Suppressor macrophage treated with lipopolysaccharide for 1 hour (primary cell): ENCODE data around the gene NUCB2.
"Not testable (repeated sequence)": the region's sequence is repeated elsewhere in the genome, so short reads cannot be mapped to it uniquely, and the experiment has no call there.

Experiments
- DNase-seq, 3 donors: peaks; one replicate each; pipeline ENCODE4 v3.0.0-alpha.2; 2020 to 2022

The NUCB2 gene

DNA sequence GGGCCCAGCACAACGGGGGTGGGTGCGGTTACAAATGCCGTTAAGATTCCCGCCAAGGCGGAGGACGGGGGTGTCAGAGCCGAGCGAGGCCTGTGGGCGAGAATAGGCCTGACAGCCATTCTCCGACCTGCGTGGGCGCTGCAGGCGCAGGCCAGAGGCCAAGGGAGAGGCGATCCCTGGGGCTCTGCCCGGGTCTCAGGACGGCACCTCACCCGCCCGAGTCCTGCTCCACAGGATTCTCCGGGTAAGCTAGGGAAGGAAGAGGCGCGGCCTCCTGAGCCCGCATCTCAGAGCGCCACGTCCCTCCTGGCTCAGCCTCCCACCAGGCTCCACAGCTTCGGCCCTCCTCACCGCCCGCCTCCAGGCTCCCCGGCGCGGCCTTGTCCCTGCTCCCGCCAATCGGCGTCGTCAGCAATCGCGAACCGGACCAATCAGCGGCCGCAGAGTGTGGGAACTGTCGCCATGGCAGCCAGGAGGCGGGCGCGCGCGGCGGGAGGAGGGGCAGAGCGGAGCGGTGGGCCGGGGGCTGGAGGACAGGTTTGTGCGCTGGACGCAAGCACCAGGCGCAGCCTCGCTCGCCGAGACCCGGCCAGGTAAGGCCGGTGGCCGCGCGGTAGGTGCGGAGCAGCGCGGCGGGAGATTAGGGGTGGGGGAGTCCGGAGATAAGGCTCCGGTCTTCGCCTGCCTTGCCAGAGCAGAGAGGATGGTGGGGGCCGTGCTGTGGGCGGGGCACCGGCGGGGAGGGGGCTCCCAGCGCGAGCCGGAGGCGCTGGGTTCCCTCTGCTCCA, at the start of gene NUCB2:
NUCB2 (plus strand) TSS at position 504 of the 788 bp plus-strand sequence. CDS start 18,585 bp downstream, outside the sequence.
- peak; percentile 97 to 98 (median 98) for DNase-seq

DNA sequence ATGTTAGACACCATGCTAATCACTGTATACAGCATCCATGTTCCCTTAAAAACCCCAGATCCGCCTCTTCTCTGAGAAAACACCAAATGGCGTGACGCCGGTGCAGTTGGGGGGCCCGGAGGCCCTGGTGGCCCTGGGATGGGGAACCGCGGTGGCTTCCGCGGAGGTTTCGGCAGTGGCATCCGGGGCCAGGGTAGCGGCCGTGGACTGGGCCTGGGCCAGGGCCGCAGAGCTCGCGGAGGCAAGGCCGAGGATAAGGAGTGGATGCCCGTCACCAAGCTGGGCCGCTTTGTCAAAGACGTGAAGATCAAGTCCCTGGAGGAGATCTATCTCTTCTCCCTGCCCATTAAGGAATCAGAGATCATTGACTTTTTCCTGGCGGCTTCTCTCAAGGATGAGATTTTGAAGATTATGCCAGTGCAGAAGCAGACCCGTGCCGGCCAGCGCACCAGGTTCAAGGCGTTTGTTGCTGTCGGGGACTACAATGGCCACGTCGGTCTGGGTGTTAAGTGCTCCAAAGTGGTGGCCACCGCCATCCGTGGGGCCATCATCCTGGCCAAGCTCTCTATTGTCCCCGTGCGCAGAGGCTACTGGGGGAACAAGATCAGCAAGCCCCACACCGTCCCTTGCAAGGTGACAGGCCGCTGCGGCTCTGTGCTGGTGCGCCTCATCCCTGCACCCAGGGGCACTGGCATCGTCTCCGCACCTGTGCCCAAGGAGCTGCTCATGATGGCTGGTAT, 48.2 kb upstream of the NUCB2 start:
- not testable (repeated sequence) for DNase-seq

DNA sequence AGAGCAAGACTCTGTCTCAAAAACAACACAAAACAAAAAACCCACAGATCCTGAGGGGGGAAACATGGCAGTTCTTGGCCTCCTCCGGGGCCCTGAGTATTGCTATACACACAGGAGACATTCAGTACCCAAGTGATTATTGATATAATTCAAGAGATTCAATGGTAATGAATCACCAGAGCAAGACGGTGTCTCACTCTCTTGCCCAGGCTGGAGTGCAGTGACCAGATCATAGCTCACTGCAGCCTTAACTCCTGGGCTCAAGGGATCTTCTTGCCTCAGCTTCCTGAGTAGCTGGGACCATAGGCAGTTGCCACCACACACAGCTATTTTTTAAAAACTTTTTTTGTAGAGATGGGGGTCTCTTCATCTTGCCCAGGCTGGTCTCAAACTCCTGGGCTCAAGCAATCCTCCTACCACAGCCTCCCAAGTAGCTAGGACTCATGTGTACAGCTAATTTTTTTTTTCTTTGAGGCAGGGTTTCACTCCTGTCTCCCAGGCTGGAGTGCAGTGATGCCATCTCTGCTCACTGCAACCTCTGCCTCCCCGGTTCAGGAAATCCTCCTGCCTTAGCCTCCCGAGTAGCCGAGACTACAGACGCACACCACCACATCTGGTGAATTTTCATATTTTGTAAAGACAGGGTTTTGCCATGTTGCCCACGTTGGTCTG, 46.9 kb upstream of the NUCB2 start:
- no peak for DNase-seq

DNA sequence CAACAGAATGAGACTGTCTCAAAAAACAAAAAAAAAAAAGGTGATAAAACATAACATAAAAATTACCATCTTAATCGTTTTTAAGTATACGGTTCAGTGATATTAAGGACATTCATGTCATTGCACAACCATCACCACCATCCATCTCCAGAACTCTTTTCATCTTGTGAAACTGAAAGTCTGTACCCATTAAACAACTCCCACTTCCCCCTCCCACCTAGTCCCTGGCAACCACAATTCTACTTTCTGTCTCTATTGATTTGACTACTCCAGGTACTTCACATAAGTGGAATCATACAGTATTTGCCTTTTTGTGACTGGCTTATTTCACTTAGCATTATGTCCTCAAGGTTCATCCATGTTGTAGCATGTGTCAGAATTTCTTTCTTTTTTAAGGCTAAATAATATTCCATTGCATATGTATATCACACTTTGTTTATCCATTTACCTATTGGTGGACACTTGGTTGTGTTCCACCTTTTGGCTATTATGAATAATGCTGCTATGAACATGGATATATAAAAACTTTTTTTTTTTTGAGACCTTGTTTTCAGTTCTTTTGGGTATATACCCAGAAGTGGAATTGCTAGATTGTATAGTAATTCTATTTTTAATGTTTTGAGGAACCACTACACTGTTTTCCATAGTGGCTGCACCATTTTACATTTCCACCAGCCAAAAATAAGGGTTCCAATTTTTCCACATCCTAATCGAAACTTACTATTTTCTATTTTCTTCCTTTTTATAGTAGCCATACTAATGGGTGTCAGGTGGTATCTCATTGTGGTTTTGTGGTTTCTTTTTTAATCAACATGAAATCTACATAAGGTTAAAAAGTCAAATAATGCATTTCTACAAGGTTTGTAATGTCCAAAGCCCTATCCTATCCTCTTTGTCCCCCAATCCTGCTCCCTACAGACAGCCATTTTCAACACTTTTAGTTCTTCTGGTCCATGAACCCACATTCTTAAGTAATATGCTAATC, 45.4 kb upstream of the NUCB2 start:
- DNase-seq, result peak; percentile 34 to 59 (median 36)

GRCh38 chr11:17233101-17233500, 43.4 kb upstream of the NUCB2 start:
- DNase-seq, result no peak

- DNase-seq, result no peak
These were observed 38.2 kb upstream of the NUCB2 start for GRCh38 chr11:17238377-17238776.

- DNase-seq, result not testable (repeated sequence)
These were observed 36.6 kb upstream of the NUCB2 start for GRCh38 chr11:17239927-17240326.

- no peak for DNase-seq
These were observed 35.8 kb upstream of the NUCB2 start for GRCh38 chr11:17240780-17241179.

GRCh38 chr11:17242954-17243353, 33.6 kb upstream of the NUCB2 start:
- not testable (repeated sequence) for DNase-seq

DNA sequence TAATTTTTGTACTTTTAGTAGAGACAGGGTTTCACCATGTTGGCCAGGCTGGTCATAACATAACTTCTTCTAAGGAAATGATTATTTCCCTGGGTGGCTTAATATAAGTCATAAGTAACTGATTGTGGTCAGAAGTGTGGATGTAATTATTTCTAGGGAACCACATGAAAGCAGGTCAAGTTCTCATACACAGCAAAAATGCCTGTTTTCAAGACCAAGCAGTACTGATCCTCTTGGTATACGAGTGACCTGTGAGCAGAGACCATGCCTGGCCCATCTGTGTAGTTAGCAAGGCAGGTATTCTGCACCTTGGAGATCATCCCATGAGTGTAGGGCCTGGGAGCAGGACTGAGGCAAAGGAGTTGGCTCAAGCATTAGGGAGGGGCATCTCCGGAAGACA, 32.5 kb upstream of the NUCB2 start:
- DNase-seq, result no peak

GRCh38 chr11:17250561-17251350, 25.8 kb upstream of the NUCB2 start:
- DNase-seq, result no peak

GRCh38 chr11:17252704-17253103, 23.8 kb upstream of the NUCB2 start:
- no peak for DNase-seq

GRCh38 chr11:17256512-17256911, 20.0 kb upstream of the NUCB2 start:
- peak; percentile 46 to 87 (median 68) for DNase-seq

GRCh38 chr11:17257196-17257595, 19.3 kb upstream of the NUCB2 start:
- DNase-seq, result peak; percentile 48 to 82 (median 68)

DNA sequence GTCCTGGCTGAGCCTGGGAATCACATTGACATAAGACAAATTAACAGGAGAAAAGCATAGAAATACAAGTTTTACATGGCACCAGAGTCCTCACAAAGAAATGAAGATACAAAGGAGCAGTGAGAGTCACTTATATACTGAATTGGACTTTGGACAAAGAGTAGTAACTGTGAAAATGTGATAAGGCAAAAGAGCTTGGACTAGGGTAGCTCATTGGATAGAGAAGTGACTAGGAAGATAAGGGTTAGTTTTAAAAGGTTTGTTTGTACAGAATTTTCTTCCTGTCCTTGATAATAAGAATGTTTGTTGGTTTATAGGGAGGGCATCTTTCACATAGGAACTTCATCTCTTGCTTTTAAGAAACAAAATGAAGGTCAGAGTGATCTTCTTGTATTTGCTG, 17.9 kb upstream of the NUCB2 start:
- no peak for DNase-seq

DNA sequence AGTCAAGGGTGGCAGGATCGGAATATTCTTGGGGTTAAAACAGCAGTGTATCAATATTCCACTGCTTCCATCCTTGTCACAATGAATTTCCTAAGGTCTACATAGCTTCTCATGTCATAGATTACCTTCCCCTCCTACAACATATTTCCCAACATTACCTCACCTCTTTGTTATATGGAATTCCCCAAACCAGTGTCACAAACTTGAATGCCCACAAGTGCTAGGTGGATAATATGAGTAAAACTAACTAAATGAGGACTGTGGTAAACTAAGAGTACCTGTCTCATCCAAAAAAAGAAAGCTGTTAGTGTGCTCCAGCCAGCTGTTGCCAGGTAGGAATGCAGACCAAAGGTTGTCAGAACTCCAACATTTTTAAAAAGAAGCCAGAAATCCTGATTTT, 17.0 kb upstream of the NUCB2 start:
- DNase-seq, result no peak

DNA sequence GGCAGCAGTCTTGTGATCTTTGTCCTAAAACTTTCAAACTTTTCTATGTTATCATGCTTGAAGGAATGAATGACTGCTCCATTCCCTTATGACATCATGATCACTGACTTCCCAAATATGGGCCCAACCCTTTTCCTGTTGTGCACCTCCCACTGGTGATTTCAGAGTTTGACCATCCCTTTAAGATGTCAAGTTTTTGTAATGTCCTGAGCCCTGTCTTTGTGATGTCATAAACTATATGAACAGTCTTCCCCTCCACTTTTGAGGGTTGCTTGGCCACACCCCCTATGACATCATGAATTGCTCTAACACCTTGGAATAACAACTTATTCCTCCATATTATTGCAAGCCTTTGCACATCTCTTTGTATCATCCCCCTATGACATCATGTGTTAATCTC, 16.5 kb upstream of the NUCB2 start:
- peak; percentile 46 to 73 (median 58) for DNase-seq

DNA sequence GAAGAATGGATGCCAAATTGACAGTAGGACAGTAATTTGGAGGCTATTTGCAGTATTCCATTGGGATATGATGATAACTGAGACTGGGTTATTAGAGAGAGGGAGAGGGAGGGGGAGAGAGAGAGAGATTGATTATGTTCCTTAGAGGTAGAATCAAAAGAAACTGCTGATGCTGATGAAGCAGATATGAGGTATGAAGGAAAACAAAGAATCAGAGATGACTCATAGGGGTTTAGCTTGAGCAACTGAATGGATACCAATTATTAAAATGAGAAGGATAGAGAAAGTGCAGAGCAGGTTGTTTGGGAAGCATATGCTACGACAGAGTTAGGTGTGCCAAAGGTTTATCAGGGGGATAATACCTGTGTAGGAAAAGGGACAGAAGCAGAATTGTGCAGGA, 12.8 kb upstream of the NUCB2 start:
- no peak for DNase-seq

DNA sequence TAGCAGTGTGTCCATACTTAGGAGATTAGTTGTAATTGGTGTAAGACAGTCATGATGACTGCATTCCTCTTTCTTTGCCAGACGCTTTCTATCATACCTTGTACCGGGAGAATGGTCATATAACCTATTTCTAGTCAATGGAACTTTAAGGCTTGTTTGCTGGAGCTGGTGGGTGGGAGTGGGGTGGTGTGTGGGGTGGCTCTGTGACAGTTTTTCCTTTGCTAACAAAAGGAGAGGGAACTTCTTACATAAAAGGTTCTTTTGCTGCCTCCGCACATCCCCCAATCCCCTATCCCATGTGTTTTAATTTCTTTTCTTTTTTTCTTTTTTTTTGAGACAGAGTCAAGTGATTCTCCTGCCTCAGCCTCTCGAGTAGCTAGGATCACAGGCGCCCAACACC, 9.8 kb upstream of the NUCB2 start:
- no peak for DNase-seq

DNA sequence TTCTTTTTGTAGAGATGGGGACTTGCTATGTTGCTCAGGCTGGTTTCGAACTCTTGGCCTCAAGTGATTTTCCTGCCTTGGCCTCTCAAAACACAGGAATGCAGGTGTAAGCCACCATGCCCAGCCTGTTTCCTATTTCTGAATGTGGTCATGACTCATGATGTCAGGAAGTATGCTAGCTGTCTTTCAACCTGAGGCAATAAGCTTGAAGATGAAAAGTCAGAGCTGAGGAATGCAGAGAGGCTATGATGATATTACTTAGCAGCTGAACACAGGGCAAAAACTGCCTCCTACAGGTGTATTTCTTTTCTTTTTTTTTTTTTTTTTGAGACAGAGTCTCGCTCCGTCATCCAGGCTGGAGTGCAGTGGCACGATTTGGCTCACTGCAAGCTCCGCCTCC, 9.0 kb upstream of the NUCB2 start:
- no peak for DNase-seq

GRCh38 chr11:17268500-17268899, 8.0 kb upstream of the NUCB2 start:
- DNase-seq, result not testable (repeated sequence)
